ENCODE data around the gene EFCAB5. TPM values are rescaled to one million over a fixed set of nuclear protein-coding genes. Genes with fewer than 3 reads are reported as not detected.

Gene EFCAB5
- total and polyA plus RNA-seq, 4 donors: under 0.01 to 0.05 TPM; not detected in 2

DNA sequence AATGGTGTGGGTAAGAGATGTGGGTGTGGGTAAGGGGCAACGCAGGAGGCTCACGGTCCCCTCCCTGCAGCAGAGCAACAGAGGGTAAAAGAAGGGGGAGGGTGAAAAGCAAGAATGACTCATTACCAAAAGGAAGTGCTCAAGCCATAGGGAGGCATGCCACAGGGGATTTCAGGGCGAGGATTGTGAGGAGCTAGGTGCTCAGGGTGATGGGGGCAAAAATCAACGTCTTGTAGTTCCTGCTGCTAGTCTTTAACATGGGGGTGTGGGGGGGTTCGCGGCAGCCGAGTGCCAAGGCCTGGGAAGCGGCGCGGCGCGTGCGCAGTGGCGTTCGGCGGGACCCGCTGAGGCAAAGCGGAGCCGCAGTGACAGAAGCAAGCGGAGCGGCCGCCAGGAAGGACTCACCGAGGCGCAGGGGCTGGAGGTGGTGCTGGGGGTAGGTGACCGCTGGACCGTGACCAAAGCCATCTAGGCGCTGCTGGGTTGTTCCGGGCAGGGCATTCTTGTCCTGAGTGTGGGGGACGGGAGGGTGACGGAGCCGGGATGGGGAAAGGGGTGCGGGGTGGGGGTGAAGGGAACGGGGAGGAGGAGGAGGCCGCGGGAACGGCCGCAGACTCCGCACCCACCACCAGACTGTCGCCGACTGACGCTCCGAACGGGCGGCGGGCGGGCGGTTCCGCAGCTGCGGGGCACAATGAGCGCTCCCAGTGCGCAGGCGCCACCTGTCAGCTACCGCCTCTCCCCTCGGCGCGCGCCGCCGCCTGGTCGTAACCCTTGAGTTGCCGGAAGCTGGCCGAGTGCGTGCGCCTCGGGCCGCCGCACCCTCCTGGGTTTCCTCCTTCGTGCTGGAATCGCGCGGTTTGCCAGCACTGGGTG is 11.7 kb upstream of the EFCAB5 start, which contains the start of gene SSH2:
Gene SSH2 (minus strand): TSS at position 696 of the 876 bp plus-strand sequence. CDS start 228 bp downstream, at position 468.
- H3K36me3 ChIP-seq (ENCODE audit: control insufficient read depth in 4 of 4, insufficient read depth in 3 of 4, low read depth in 1 of 4, low read length in 3 of 4): no peaks in the 10 kb centered on the region
- H3K4me3 ChIP-seq (ENCODE audit: low read depth in 1 of 3, low read length in 3 of 3): peak within 1 kb of the TSS; percentile 83 to 98 (median 93)
- H3K9ac ChIP-seq (ENCODE audit: low read depth in 1 of 2, low read length in 2 of 2): peak within 1 kb of the TSS; percentile 40 to 91
- under 1% methylated on average over 71 of the region's 71 CpGs for WGBS
- peaks cover 0 to 29% (median 18%) of the 10 kb centered on the region in 4 donors for H3K4me1 ChIP-seq (ENCODE audit: control insufficient read depth in 4 of 4, insufficient read depth in 4 of 4, low read length in 3 of 4)
- peak within 1 kb of the TSS; percentile 84 to 88 for H3K27ac ChIP-seq (ENCODE audit: low read depth in 1 of 2, low read length in 2 of 2)
- TF ChIP-seq GABPA (IDR thresholded peaks at IDR 0.05 in 1 of 2, conservative IDR thresholded peaks at IDR 0.05 in 1 of 2) (peak in 1 of 2 donors; percentile 25), JUND (IDR thresholded peaks at IDR 0.05) (peak; percentile 28 to 79), RXRA (IDR thresholded peaks at IDR 0.05) (no peak)
- H3K27me3 ChIP-seq (ENCODE audit: control insufficient read depth in 4 of 4, insufficient read depth in 4 of 4, low read length in 3 of 4): no peaks in the 10 kb centered on the region
- DNase-seq (ENCODE audit: low spot score): peak; percentile 87
- H3K9me3 ChIP-seq (ENCODE audit: control insufficient read depth in 4 of 4, low read length in 3 of 4): no peaks in the 10 kb centered on the region

GRCh38 chr17:29930409-29931010 is 10.9 kb upstream of the EFCAB5 start:
- peak overlapping the region; percentile 40 to 79 for H3K9ac ChIP-seq (ENCODE audit: low read depth in 1 of 2, low read length in 2 of 2)
- no peaks in the 10 kb centered on the region for H3K36me3 ChIP-seq (ENCODE audit: control insufficient read depth in 4 of 4, insufficient read depth in 3 of 4, low read depth in 1 of 4, low read length in 3 of 4)
- H3K4me1 ChIP-seq (ENCODE audit: control insufficient read depth in 4 of 4, insufficient read depth in 4 of 4, low read length in 3 of 4): peaks cover 0 to 29% (median 18%) of the 10 kb centered on the region in 4 donors
- DNase-seq (ENCODE audit: low spot score): peak; percentile 36
- H3K4me3 ChIP-seq (ENCODE audit: low read depth in 1 of 3, low read length in 3 of 3): peak overlapping the region; percentile 83 to 98 (median 93)
- peak overlapping the region; percentile 84 to 88 for H3K27ac ChIP-seq (ENCODE audit: low read depth in 1 of 2, low read length in 2 of 2)
- no peaks in the 10 kb centered on the region for H3K27me3 ChIP-seq (ENCODE audit: control insufficient read depth in 4 of 4, insufficient read depth in 4 of 4, low read length in 3 of 4)
- no peaks in the 10 kb centered on the region for H3K9me3 ChIP-seq (ENCODE audit: control insufficient read depth in 4 of 4, low read length in 3 of 4)
- TF ChIP-seq YY1 (IDR thresholded peaks at IDR 0.05): peak; percentile 80
- TF ChIP-seq, protein P1, sequence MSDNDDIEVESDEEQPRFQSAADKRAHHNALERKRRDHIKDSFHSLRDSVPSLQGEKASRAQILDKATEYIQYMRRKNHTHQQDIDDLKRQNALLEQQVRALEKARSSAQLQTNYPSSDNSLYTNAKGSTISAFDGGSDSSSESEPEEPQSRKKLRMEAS (IDR thresholded peaks at IDR 0.05): no peak
- WGBS: under 1% methylated on average over 20 of the region's 20 CpGs

GRCh38 chr17:29931231-29931932 is 10.1 kb upstream of the EFCAB5 start:
- Histone ChIP-seq H3K9me3 (ENCODE audit: control insufficient read depth in 4 of 4, low read length in 3 of 4) (no peaks in the 10 kb centered on the region), H3K27ac (ENCODE audit: low read depth in 1 of 2, low read length in 2 of 2) (no peak overlapping the region), H3K36me3 (ENCODE audit: control insufficient read depth in 4 of 4, insufficient read depth in 3 of 4, low read depth in 1 of 4, low read length in 3 of 4) (no peaks in the 10 kb centered on the region), H3K4me3 (ENCODE audit: low read depth in 1 of 3, low read length in 3 of 3) (peak overlapping the region in 2 of 3 donors; percentile 83 to 93), H3K4me1 (ENCODE audit: control insufficient read depth in 4 of 4, insufficient read depth in 4 of 4, low read length in 3 of 4) (peaks cover 0 to 29% (median 18%) of the 10 kb centered on the region in 4 donors), H3K9ac (ENCODE audit: low read depth in 1 of 2, low read length in 2 of 2) (no peak overlapping the region), H3K27me3 (ENCODE audit: control insufficient read depth in 4 of 4, insufficient read depth in 4 of 4, low read length in 3 of 4) (no peaks in the 10 kb centered on the region)
- 1% methylated on average over 3 of the region's 3 CpGs for WGBS
- TF ChIP-seq, protein P2, sequence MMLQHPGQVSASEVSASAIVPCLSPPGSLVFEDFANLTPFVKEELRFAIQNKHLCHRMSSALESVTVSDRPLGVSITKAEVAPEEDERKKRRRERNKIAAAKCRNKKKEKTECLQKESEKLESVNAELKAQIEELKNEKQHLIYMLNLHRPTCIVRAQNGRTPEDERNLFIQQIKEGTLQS (IDR thresholded peaks at IDR 0.05): no peak
- TF ChIP-seq RXRA (IDR thresholded peaks at IDR 0.05): peak in 1 of 2 donors; percentile 16
- peak; percentile 91 to 92 for TF ChIP-seq RAD21 (IDR thresholded peaks at IDR 0.05)
- TF ChIP-seq SP1 (IDR thresholded peaks at IDR 0.05): peak; percentile 6
- no peak for TF ChIP-seq EGR1 (IDR thresholded peaks at IDR 0.05; ENCODE audit: low read depth in 2 of 2)
- no peak for TF ChIP-seq HNF4A (conservative IDR thresholded peaks at IDR 0.05)
- no peak for TF ChIP-seq NR2F2 (IDR thresholded peaks at IDR 0.05)
- TF ChIP-seq, protein P3, sequence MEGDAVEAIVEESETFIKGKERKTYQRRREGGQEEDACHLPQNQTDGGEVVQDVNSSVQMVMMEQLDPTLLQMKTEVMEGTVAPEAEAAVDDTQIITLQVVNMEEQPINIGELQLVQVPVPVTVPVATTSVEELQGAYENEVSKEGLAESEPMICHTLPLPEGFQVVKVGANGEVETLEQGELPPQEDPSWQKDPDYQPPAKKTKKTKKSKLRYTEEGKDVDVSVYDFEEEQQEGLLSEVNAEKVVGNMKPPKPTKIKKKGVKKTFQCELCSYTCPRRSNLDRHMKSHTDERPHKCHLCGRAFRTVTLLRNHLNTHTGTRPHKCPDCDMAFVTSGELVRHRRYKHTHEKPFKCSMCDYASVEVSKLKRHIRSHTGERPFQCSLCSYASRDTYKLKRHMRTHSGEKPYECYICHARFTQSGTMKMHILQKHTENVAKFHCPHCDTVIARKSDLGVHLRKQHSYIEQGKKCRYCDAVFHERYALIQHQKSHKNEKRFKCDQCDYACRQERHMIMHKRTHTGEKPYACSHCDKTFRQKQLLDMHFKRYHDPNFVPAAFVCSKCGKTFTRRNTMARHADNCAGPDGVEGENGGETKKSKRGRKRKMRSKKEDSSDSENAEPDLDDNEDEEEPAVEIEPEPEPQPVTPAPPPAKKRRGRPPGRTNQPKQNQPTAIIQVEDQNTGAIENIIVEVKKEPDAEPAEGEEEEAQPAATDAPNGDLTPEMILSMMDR (IDR thresholded peaks at IDR 0.05; ENCODE audit: low read depth, low read length, missing input control): peak; percentile 88
- TF ChIP-seq GABPA (IDR thresholded peaks at IDR 0.05 in 1 of 2, conservative IDR thresholded peaks at IDR 0.05 in 1 of 2): no peak
- TF ChIP-seq FOXA1 (IDR thresholded peaks at IDR 0.05): no peak
- DNase-seq (ENCODE audit: low spot score): peak; percentile 47
